Osteoblast (primary cell): Measurements from ENCODE around the gene PSMA2. TPM values are rescaled to one million over a fixed set of nuclear protein-coding genes. Genes with fewer than 3 reads are reported as not detected.
"Not testable (repeated sequence)": the region's sequence is repeated elsewhere in the genome, so short reads cannot be mapped to it uniquely, and the experiment has no call there.

Experiments
- DNase-seq: peaks from one replicate; pipeline ENCODE4 v3.0.0; 2011; ENCODE audit warnings: low spot score, mixed read lengths; ENCODE audit not compliant: insufficient read length; ENCODE audit errors: missing footprints
- H2AFZ ChIP-seq: 2 replicates; pipeline ENCODE4 v1.6.0; 2011; ENCODE audit warnings: mild to moderate bottlenecking, low read length
- H3K27ac ChIP-seq: 2 replicates; pipeline ENCODE4 v1.5.1; 2011; ENCODE audit warnings: mild to moderate bottlenecking, low read depth, low read length, moderate library complexity
- H3K27me3 ChIP-seq: 2 replicates; pipeline ENCODE4 v1.6.0; 2012; ENCODE audit warnings: mild to moderate bottlenecking, control low read depth, inconsistent platforms, low read length, moderate library complexity; ENCODE audit not compliant: insufficient read depth
- H3K36me3 ChIP-seq: 2 replicates; pipeline ENCODE4 v1.5.1; 2011; ENCODE audit warnings: mild to moderate bottlenecking, low read length, control low read depth, moderate library complexity; ENCODE audit not compliant: insufficient read depth
- H3K4me1 ChIP-seq: 2 replicates; pipeline ENCODE4 v1.5.1; 2011; ENCODE audit warnings: mild to moderate bottlenecking, low read length, control low read depth, moderate library complexity; ENCODE audit not compliant: insufficient read depth
- H3K4me2 ChIP-seq: 2 replicates; pipeline ENCODE4 v1.6.0; 2011; ENCODE audit warnings: mild to moderate bottlenecking, low read length; ENCODE audit not compliant: insufficient read depth
- H3K4me3 ChIP-seq: fragments of 200-600 bp; sonication (generic); 3 replicates; pipeline ENCODE4 v1.5.1; 2012; ENCODE audit warnings: mild to moderate bottlenecking, low read length, inconsistent platforms; ENCODE audit not compliant: insufficient read depth
- H3K79me2 ChIP-seq: 2 replicates; pipeline ENCODE4 v1.6.0; 2012; ENCODE audit warnings: mild to moderate bottlenecking, low read length, control low read depth, inconsistent platforms; ENCODE audit not compliant: insufficient read depth
- H3K9me3 ChIP-seq: 2 replicates; pipeline ENCODE4 v1.5.1; 2011; ENCODE audit warnings: low read depth, low read length, control low read depth
- H4K20me1 ChIP-seq: 2 replicates; pipeline ENCODE4 v1.6.0; 2012; ENCODE audit warnings: mild to moderate bottlenecking, low read length, control low read depth; ENCODE audit not compliant: insufficient read depth
- CTCF ChIP-seq: IDR thresholded peaks from 2 replicates; pipeline ENCODE4 v1.5.1; 2011; ENCODE audit warnings: mild to moderate bottlenecking, low read depth, low read length, moderate library complexity; ENCODE audit errors: extremely low read depth
- total RNA-seq: library from RNA; depleted of rRNA; stranded (reverse); fragments of >200 nt; gene quantifications from 2 replicates; pipeline ENCODE4 v1.2.3, GENCODE V29; 2012

Gene PSMA2
- total RNA-seq, 1 donor: 50.3 TPM

GRCh38 chr7:42893346-42894240 lies 38.4 kb downstream of the PSMA2 start:
- Histone ChIP-seq H3K36me3 (no peaks in the 10 kb centered on the region), H3K79me2 (no peaks in the 10 kb centered on the region), H3K4me3 (no peak overlapping the region), H3K4me2 (no peak overlapping the region), H4K20me1 (no peaks in the 10 kb centered on the region), H3K27me3 (peaks cover 2% of the 10 kb centered on the region), H3K27ac (no peak overlapping the region), H3K9me3 (no peaks in the 10 kb centered on the region), H3K4me1 (peaks cover 5% of the 10 kb centered on the region), H2AFZ (no peak overlapping the region)
- no peak for DNase-seq
- TF ChIP-seq CTCF: no peak

GRCh38 chr7:42886893-42887505 lies 45.0 kb downstream of the PSMA2 start:
- Histone ChIP-seq H3K4me2 (no peak overlapping the region), H2AFZ (no peak overlapping the region), H3K79me2 (no peaks in the 10 kb centered on the region), H3K4me1 (peaks cover 8% of the 10 kb centered on the region), H3K27me3 (peaks cover 3% of the 10 kb centered on the region), H3K36me3 (no peaks in the 10 kb centered on the region), H3K9me3 (no peaks in the 10 kb centered on the region), H3K27ac (no peak overlapping the region), H4K20me1 (no peaks in the 10 kb centered on the region), H3K4me3 (no peak overlapping the region)
- no peak for TF ChIP-seq CTCF
- DNase-seq: no peak

- peaks cover 3% of the 10 kb centered on the region for H3K27me3 ChIP-seq
- no peaks in the 10 kb centered on the region for H3K9me3 ChIP-seq
- H4K20me1 ChIP-seq: no peaks in the 10 kb centered on the region
- peaks cover 8% of the 10 kb centered on the region for H3K4me1 ChIP-seq
- no peak overlapping the region for H3K4me3 ChIP-seq
- no peak overlapping the region for H3K4me2 ChIP-seq
- H3K79me2 ChIP-seq: no peaks in the 10 kb centered on the region
- DNase-seq: peak; percentile 69
- TF ChIP-seq CTCF: peak; percentile 43
- H3K36me3 ChIP-seq: no peaks in the 10 kb centered on the region
- H2AFZ ChIP-seq: no peak overlapping the region
- H3K27ac ChIP-seq: no peak overlapping the region
Measured at GRCh38 chr7:42886129-42886528, 45.8 kb downstream of the PSMA2 start.

- not testable (repeated sequence) for DNase-seq, H3K9me3 ChIP-seq, H3K27me3 ChIP-seq, H4K20me1 ChIP-seq, H3K4me3 ChIP-seq, H3K4me2 ChIP-seq, H3K36me3 ChIP-seq, H3K79me2 ChIP-seq, H3K27ac ChIP-seq, H2AFZ ChIP-seq, H3K4me1 ChIP-seq
Measured at GRCh38 chr7:42885183-42885582, 46.8 kb downstream of the PSMA2 start.
